ENCODE data around the gene IL1F10. TPM values are rescaled to one million over a fixed set of nuclear protein-coding genes. Genes with fewer than 3 reads are reported as not detected.

Gene IL1F10
- total RNA-seq, 1 donor from 2014 or later, result not detected

DNA sequence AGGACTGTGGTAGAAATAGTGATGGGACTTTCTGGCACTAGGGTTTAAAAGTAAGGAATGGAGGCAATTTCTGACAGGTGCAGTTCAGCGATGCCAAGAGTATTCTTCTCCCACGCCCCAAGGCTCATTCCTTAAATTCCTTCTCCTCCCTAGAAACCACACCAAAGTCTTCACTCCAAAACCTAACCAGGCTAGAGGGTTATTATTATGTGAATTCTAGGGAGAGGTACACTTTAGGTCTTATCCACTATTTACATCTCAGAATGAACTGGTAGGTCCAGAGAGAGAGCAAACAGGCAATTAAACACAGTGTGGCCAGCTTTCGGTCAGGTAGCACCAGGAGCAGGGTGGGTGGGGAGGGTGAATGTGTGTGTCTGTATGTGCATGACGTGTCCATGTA lies 11.4 kb downstream of the IL1F10 start:
- H3K27ac Mint-ChIP-seq (ENCODE audit: unreplicated experiment), result no peak overlapping the region
- DNase-seq (ENCODE audit: low read depth) (peak; percentile 42), FAIRE-seq (no peak)
- Histone ChIP-seq H3K27ac (ENCODE audit: low read depth, low read length) (no peak overlapping the region), H3K4me3 (ENCODE audit: insufficient read depth, low read depth, low read length) (no peak overlapping the region), H3K4me2 (ENCODE audit: low read length) (no peak overlapping the region), H3K27me3 (ENCODE audit: insufficient read depth, low read length) (peaks cover 29% of the 10 kb centered on the region), H3K36me3 (ENCODE audit: insufficient read depth, low read length) (no peaks in the 10 kb centered on the region), H3K9ac (ENCODE audit: low read length) (no peak overlapping the region), H3K4me1 (ENCODE audit: insufficient read depth, low read length) (no peaks in the 10 kb centered on the region), H2AFZ (ENCODE audit: low read depth, low read length) (no peak overlapping the region), H3K79me2 (ENCODE audit: insufficient read depth, low read length) (no peaks in the 10 kb centered on the region), H4K20me1 (ENCODE audit: insufficient read depth, low read length) (no peaks in the 10 kb centered on the region), H3K9me3 (ENCODE audit: insufficient read depth, low read depth, low read length) (no peaks in the 10 kb centered on the region)
- H3K4me1 Mint-ChIP-seq (ENCODE audit: low read depth, unreplicated experiment), result no peaks in the 10 kb centered on the region
- H3K9me3 Mint-ChIP-seq (ENCODE audit: unreplicated experiment), result no peaks in the 10 kb centered on the region
- H3K27me3 Mint-ChIP-seq (ENCODE audit: low read depth, unreplicated experiment), result peaks cover 53% of the 10 kb centered on the region
- TF ChIP-seq CTCF (IDR thresholded peaks at IDR 0.05; ENCODE audit: insufficient read depth, low read depth, low read length), result no peak
- TF ChIP-seq EZH2 (IDR thresholded peaks at IDR 0.05; ENCODE audit: insufficient read depth, low read length), result no peak
- H3K4me3 Mint-ChIP-seq (ENCODE audit: unreplicated experiment), result no peak overlapping the region
- no peaks in the 10 kb centered on the region for H3K36me3 Mint-ChIP-seq (ENCODE audit: low read depth, unreplicated experiment)

- no peak for TF ChIP-seq EZH2 (IDR thresholded peaks at IDR 0.05; ENCODE audit: insufficient read depth, low read length)
- TF ChIP-seq CTCF (IDR thresholded peaks at IDR 0.05; ENCODE audit: insufficient read depth, low read depth, low read length), result peak; percentile 86
- FAIRE-seq, result no peak
- Mint-ChIP-seq H3K27ac (ENCODE audit: unreplicated experiment) (no peak overlapping the region), H3K36me3 (ENCODE audit: low read depth, unreplicated experiment) (no peaks in the 10 kb centered on the region), H3K4me3 (ENCODE audit: unreplicated experiment) (no peak overlapping the region), H3K9me3 (ENCODE audit: unreplicated experiment) (no peaks in the 10 kb centered on the region), H3K4me1 (ENCODE audit: low read depth, unreplicated experiment) (no peaks in the 10 kb centered on the region), H3K27me3 (ENCODE audit: low read depth, unreplicated experiment) (peaks cover 49% of the 10 kb centered on the region)
- Histone ChIP-seq H3K9me3 (ENCODE audit: insufficient read depth, low read depth, low read length) (no peaks in the 10 kb centered on the region), H3K79me2 (ENCODE audit: insufficient read depth, low read length) (no peaks in the 10 kb centered on the region), H3K4me3 (ENCODE audit: insufficient read depth, low read depth, low read length) (no peak overlapping the region), H3K4me1 (ENCODE audit: insufficient read depth, low read length) (no peaks in the 10 kb centered on the region), H3K4me2 (ENCODE audit: low read length) (no peak overlapping the region), H3K27ac (ENCODE audit: low read depth, low read length) (no peak overlapping the region), H2AFZ (ENCODE audit: low read depth, low read length) (no peak overlapping the region), H3K36me3 (ENCODE audit: insufficient read depth, low read length) (no peaks in the 10 kb centered on the region), H4K20me1 (ENCODE audit: insufficient read depth, low read length) (no peaks in the 10 kb centered on the region), H3K27me3 (ENCODE audit: insufficient read depth, low read length) (peaks cover 32% of the 10 kb centered on the region), H3K9ac (ENCODE audit: low read length) (no peak overlapping the region)
- DNase-seq (ENCODE audit: low read depth), result no peak
These were observed 12.4 kb downstream of the IL1F10 start for GRCh38 chr2:113080134-113080533.

GRCh38 chr2:113081488-113082210 lies 13.9 kb downstream of the IL1F10 start:
- Mint-ChIP-seq H3K4me1 (ENCODE audit: low read depth, unreplicated experiment) (no peaks in the 10 kb centered on the region), H3K27ac (ENCODE audit: unreplicated experiment) (no peak overlapping the region), H3K36me3 (ENCODE audit: low read depth, unreplicated experiment) (no peaks in the 10 kb centered on the region), H3K27me3 (ENCODE audit: low read depth, unreplicated experiment) (peaks cover 45% of the 10 kb centered on the region), H3K9me3 (ENCODE audit: unreplicated experiment) (no peaks in the 10 kb centered on the region), H3K4me3 (ENCODE audit: unreplicated experiment) (no peak overlapping the region)
- TF ChIP-seq CTCF (IDR thresholded peaks at IDR 0.05; ENCODE audit: insufficient read depth, low read depth, low read length) (no peak), EZH2 (IDR thresholded peaks at IDR 0.05; ENCODE audit: insufficient read depth, low read length) (no peak)
- no peaks in the 10 kb centered on the region for H4K20me1 ChIP-seq (ENCODE audit: insufficient read depth, low read length)
- no peak overlapping the region for H3K27ac ChIP-seq (ENCODE audit: low read depth, low read length)
- FAIRE-seq (no peak), DNase-seq (ENCODE audit: low read depth) (no peak)
- no peak overlapping the region for H2AFZ ChIP-seq (ENCODE audit: low read depth, low read length)
- peaks cover 23% of the 10 kb centered on the region for H3K27me3 ChIP-seq (ENCODE audit: insufficient read depth, low read length)
- no peaks in the 10 kb centered on the region for H3K79me2 ChIP-seq (ENCODE audit: insufficient read depth, low read length)
- H3K4me1 ChIP-seq (ENCODE audit: insufficient read depth, low read length), result no peaks in the 10 kb centered on the region
- no peaks in the 10 kb centered on the region for H3K36me3 ChIP-seq (ENCODE audit: insufficient read depth, low read length)
- H3K9me3 ChIP-seq (ENCODE audit: insufficient read depth, low read depth, low read length), result no peaks in the 10 kb centered on the region
- H3K4me3 ChIP-seq (ENCODE audit: insufficient read depth, low read depth, low read length), result no peak overlapping the region
- H3K4me2 ChIP-seq (ENCODE audit: low read length), result no peak overlapping the region
- no peak overlapping the region for H3K9ac ChIP-seq (ENCODE audit: low read length)
